Ascending aorta (tissue), 2 donors: ENCODE data around the gene USP47. TPM values are rescaled to one million over a fixed set of nuclear protein-coding genes. Genes with fewer than 3 reads are reported as not detected.

Source experiments
- DNase-seq, 2 donors: peaks; one replicate each; pipeline ENCODE4 v3.0.0-alpha.2; 2019; ENCODE audit warnings: low spot score in 2 of 2
- H3K27ac ChIP-seq, 2 donors: fragments of 200-600 bp; sonication (generic); one replicate each; pipeline ENCODE4 v1.5.1; 2016 to 2017; ENCODE audit warnings: mild to moderate bottlenecking in 1 of 2
- H3K27me3 ChIP-seq: fragments of 200-600 bp; sonication (generic); one replicate; pipeline ENCODE4 v1.5.1; 2017
- H3K36me3 ChIP-seq, 2 donors: fragments of 200-600 bp; sonication (generic); one replicate each; pipeline ENCODE4 v1.5.1; 2016
- H3K4me1 ChIP-seq, 2 donors: fragments of 200-600 bp; sonication (generic); one replicate each; pipeline ENCODE4 v1.5.1; 2016 to 2017; ENCODE audit warnings: mild to moderate bottlenecking in 1 of 2
- H3K4me3 ChIP-seq, 2 donors: fragments of 200-600 bp; sonication (generic); one replicate each; pipeline ENCODE4 v1.5.1; 2016 to 2017; ENCODE audit warnings: mild to moderate bottlenecking in 1 of 2
- H3K9me3 ChIP-seq, 2 donors: fragments of 200-600 bp; sonication (generic); one replicate each; pipeline ENCODE4 v1.5.1; 2016
- intact Hi-C: fragments of 100-400 bp; cut with DNase I; formaldehyde crosslinking; loops from one replicate; pipeline ENCODE4 v1.15.1; 2023
- total RNA-seq: library from RNA; depleted of rRNA; stranded (reverse); fragments of >200 nt; gene quantifications from one replicate; pipeline ENCODE4 v1.1.0, GENCODE V29; 2016
- TF ChIP-seq, protein P1 (sequence below), 3 experiments: fragments of 200-600 bp in 2 of 3; fragments of 450-650 bp in 1 of 3; sonication (generic) in 2 of 3; IDR thresholded peaks; one replicate each; pipeline ENCODE4 v1.5.1; 2016 to 2019; ENCODE audit warnings: antibody characterized with exemption in 3 of 3, mild to moderate bottlenecking in 1 of 3, moderate library complexity in 1 of 3

Gene USP47
- total RNA-seq, 1 donor from 2014 or later: 18.2 TPM

DNA sequence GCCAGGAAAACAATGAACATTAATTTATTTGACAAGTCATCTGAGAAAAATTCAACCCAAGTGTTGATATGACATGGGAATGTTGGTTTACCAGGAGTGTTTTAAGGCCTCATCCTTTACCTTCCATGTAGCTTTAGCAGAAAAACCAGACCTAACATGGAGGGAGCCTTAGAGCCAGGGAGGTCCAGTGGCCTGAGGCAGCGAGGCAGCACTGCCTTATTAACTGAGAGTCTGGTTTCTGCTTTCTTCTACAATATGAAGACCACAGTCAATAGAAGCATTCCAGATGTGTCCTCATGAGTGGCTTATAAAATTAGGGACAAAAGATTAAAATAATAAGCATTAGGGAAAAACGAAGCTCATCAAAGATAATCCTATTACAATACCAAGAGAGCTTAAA is 105.1 kb downstream of the USP47 start:
- Histone ChIP-seq H3K36me3 (peaks cover 22 to 32% of the 10 kb centered on the region in 2 donors), H3K27ac (no peak overlapping the region), H3K4me3 (no peak overlapping the region), H3K4me1 (no peaks in the 10 kb centered on the region), H3K27me3 (no peaks in the 10 kb centered on the region), H3K9me3 (no peaks in the 10 kb centered on the region)
- intact Hi-C loops: no loop called here
- TF ChIP-seq, protein P1, sequence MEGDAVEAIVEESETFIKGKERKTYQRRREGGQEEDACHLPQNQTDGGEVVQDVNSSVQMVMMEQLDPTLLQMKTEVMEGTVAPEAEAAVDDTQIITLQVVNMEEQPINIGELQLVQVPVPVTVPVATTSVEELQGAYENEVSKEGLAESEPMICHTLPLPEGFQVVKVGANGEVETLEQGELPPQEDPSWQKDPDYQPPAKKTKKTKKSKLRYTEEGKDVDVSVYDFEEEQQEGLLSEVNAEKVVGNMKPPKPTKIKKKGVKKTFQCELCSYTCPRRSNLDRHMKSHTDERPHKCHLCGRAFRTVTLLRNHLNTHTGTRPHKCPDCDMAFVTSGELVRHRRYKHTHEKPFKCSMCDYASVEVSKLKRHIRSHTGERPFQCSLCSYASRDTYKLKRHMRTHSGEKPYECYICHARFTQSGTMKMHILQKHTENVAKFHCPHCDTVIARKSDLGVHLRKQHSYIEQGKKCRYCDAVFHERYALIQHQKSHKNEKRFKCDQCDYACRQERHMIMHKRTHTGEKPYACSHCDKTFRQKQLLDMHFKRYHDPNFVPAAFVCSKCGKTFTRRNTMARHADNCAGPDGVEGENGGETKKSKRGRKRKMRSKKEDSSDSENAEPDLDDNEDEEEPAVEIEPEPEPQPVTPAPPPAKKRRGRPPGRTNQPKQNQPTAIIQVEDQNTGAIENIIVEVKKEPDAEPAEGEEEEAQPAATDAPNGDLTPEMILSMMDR (IDR thresholded peaks at IDR 0.05): no peak
- no peak for DNase-seq

DNA sequence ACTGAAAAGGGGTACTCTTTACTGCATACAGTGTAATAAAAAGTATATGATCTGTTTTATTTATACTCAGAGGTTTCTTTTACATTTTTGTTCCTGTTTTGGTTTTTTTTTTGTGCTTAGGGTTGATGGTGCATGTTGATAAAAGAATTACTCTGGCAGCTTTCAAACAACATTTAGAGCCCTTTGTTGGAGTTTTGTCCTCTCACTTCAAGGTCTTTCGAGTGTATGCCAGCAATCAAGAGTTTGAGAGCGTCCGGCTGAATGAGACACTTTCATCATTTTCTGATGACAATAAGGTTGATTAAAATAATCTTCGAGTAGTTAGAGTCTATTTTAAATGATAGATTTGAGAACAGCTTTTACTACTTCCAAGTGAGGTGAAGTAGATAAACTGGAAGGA is 106.1 kb downstream of the USP47 start:
- H3K9me3 ChIP-seq: no peaks in the 10 kb centered on the region
- no peak overlapping the region for H3K4me3 ChIP-seq
- DNase-seq: no peak
- H3K27ac ChIP-seq: no peak overlapping the region
- peaks cover 22 to 30% of the 10 kb centered on the region in 2 donors for H3K36me3 ChIP-seq
- TF ChIP-seq, protein P1 (IDR thresholded peaks at IDR 0.05): no peak
- intact Hi-C loops: no loop called here
- no peaks in the 10 kb centered on the region for H3K27me3 ChIP-seq
- no peaks in the 10 kb centered on the region for H3K4me1 ChIP-seq

DNA sequence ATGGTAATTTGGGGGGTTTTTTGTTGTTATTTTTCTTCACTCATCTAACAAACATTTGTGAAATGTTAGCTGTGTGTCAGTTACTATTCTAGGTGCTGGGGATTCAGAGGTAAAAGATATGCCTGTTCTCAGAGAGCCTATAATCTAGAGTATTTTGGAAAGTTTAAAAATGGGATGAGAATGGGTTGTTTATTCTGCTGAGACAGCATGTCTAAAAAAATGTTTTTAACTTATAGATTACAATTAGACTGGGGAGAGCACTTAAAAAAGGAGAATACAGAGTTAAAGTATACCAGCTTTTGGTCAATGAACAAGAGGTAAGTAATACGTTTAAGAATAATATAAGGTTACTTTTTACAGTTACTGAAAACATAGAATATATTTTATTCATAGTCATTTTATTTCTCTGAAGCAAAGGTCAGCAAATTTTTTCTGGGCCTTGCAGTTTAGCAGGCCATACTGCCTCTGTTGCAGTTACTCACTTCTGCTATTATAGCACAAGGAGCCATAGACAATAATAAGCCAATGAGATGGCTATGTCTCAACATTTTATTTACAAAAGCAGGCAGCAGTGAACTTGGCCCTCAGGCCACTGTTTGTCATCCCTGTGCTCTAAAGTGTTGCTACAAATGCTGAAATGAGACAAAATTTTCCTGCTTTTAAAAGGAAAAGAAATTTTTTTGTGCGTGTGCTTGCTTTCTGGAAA is 106.6 kb downstream of the USP47 start:
- Histone ChIP-seq H3K27me3 (no peaks in the 10 kb centered on the region), H3K4me1 (no peaks in the 10 kb centered on the region), H3K36me3 (peaks cover 26 to 32% of the 10 kb centered on the region in 2 donors), H3K9me3 (no peaks in the 10 kb centered on the region), H3K4me3 (no peak overlapping the region), H3K27ac (no peak overlapping the region)
- intact Hi-C loops: no loop called here
- DNase-seq: no peak
- TF ChIP-seq, protein P1 (IDR thresholded peaks at IDR 0.05): no peak

DNA sequence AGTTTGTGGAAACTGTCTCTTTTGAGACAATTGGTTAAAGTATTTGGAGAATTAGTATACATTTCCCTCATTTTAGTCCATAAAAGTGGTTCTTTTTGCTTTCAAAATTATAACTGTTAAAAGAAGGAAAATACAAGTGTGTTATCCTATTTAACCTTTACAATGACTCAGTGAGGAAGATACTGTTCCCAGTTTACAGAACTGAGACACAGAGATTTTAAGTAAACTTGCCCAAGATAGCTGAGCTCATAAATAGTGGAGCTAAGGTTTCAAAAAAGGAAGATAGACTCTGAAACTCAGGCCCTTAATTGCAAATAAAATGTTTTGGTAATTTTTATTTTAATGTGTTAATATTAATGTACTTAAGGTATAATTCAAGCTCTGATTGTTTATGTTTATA is 107.7 kb downstream of the USP47 start:
- H3K36me3 ChIP-seq: peaks cover 37% of the 10 kb centered on the region in 2 donors

DNA sequence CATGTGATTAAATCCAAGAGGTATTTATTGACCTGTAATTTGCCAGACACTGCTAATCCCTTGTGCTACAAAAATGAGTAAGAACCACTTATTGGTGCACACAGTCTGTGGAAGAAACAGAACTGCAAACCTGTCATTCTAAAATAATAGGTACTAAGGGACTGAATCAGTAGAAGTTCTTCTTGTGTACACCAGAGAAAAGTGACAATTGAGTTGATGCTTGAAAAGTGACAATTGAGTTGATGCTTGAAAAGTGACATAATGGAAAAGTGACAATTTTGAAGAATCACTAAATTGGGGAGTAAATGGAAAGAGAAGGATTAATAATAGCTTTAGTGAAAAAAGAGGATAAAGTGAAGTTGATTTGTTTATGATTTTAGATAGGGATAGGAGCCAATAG is 110.3 kb downstream of the USP47 start:
- peaks cover 61 to 62% of the 10 kb centered on the region in 2 donors for H3K36me3 ChIP-seq
- intact Hi-C loops: no loop called here
- TF ChIP-seq, protein P1 (IDR thresholded peaks at IDR 0.05): no peak
- no peak for DNase-seq
- no peaks in the 10 kb centered on the region for H3K4me1 ChIP-seq
- no peaks in the 10 kb centered on the region for H3K9me3 ChIP-seq
- H3K27me3 ChIP-seq: no peaks in the 10 kb centered on the region
- H3K27ac ChIP-seq: peak overlapping the region in 1 of 2 donors; percentile 8
- H3K4me3 ChIP-seq: no peak overlapping the region

More for the DNA sequence above, 107.7 kb downstream of the USP47 start:
- H3K4me3 ChIP-seq: no peak overlapping the region
- no peak for DNase-seq
- no peak overlapping the region for H3K27ac ChIP-seq
- H3K27me3 ChIP-seq: no peaks in the 10 kb centered on the region
- intact Hi-C loops: no loop called here
- TF ChIP-seq, protein P1 (IDR thresholded peaks at IDR 0.05): no peak
- H3K4me1 ChIP-seq: no peaks in the 10 kb centered on the region
- H3K9me3 ChIP-seq: no peaks in the 10 kb centered on the region
